Ovary (tissue), 3 donors: ENCODE results near the gene CSMD2.

Source experiments
- CTCF ChIP-seq, 3 donors: fragments of 450-650 bp in 2 of 3; fragments of 200-600 bp in 1 of 3; IDR thresholded peaks; one replicate each; pipeline versions ENCODE4 v1.5.1 to v1.8.0; 2016 to 2022; ENCODE audit warnings: antibody characterized with exemption in 3 of 3, mild to moderate bottlenecking in 1 of 3
- POLR2A ChIP-seq: fragments of 450-650 bp; IDR thresholded peaks from one replicate; pipeline ENCODE4 v1.6.1; 2017; ENCODE audit warnings: antibody characterized with exemption, mild to moderate bottlenecking, moderate library complexity
- donor health status: DM: no; HTN: no; CAD: no.

- TF ChIP-seq POLR2A (no peak), CTCF (IDR thresholded peaks at IDR 0.05) (no peak)
These were observed 515.3 kb downstream of the CSMD2 start for GRCh38 chr1:33649759-33650158.
